Neuron (in vitro differentiated cells): Measurements from ENCODE around the gene LBHD2.

Experiments
- H2AFZ ChIP-seq: one replicate; pipeline ENCODE4 v1.6.1; 2013; ENCODE audit warnings: low read depth, mild to moderate bottlenecking, inconsistent platforms, low read length, moderate library complexity
- H3K27me3 ChIP-seq: one replicate; pipeline ENCODE4 v1.6.1; 2013; ENCODE audit warnings: low read length; ENCODE audit not compliant: insufficient read depth
- H3K36me3 ChIP-seq: one replicate; pipeline ENCODE4 v1.6.1; 2013; ENCODE audit warnings: low read length; ENCODE audit not compliant: insufficient read depth
- H3K4me1 ChIP-seq: one replicate; pipeline ENCODE4 v1.6.1; 2013; ENCODE audit warnings: low read length; ENCODE audit not compliant: insufficient read depth
- H3K4me3 ChIP-seq: 2 replicates; pipeline ENCODE4 v1.5.1; 2013; ENCODE audit warnings: mild to moderate bottlenecking, low read length, moderate library complexity
- H3K9me3 ChIP-seq: one replicate; pipeline ENCODE4 v1.6.1; 2013; ENCODE audit warnings: low read length

LBHD2 gene

GRCh38 chr14:103134405-103134804 lies 50.4 kb downstream of the LBHD2 start:
- Histone ChIP-seq H3K4me1 (peaks cover 2% of the 10 kb centered on the region), H2AFZ (no peak overlapping the region), H3K36me3 (no peaks in the 10 kb centered on the region), H3K9me3 (no peaks in the 10 kb centered on the region), H3K27me3 (peaks cover 39% of the 10 kb centered on the region), H3K4me3 (no peak overlapping the region)

- H2AFZ ChIP-seq: no peak overlapping the region
- H3K27me3 ChIP-seq: peaks cover 39% of the 10 kb centered on the region
- no peak overlapping the region for H3K4me3 ChIP-seq
- H3K36me3 ChIP-seq: no peaks in the 10 kb centered on the region
- no peaks in the 10 kb centered on the region for H3K9me3 ChIP-seq
- H3K4me1 ChIP-seq: peaks cover 2% of the 10 kb centered on the region
Observed at GRCh38 chr14:103134919-103135318, 50.9 kb downstream of the LBHD2 start.

GRCh38 chr14:103135333-103136260 lies 51.6 kb downstream of the LBHD2 start:
- Histone ChIP-seq H3K27me3 (peaks cover 32% of the 10 kb centered on the region), H3K36me3 (no peaks in the 10 kb centered on the region), H2AFZ (no peak overlapping the region), H3K4me1 (peaks cover 2% of the 10 kb centered on the region), H3K9me3 (no peaks in the 10 kb centered on the region), H3K4me3 (no peak overlapping the region)

GRCh38 chr14:103136388-103137271 lies 52.6 kb downstream of the LBHD2 start:
- no peaks in the 10 kb centered on the region for H3K9me3 ChIP-seq
- H3K4me1 ChIP-seq: peaks cover 2% of the 10 kb centered on the region
- no peak overlapping the region for H2AFZ ChIP-seq
- no peaks in the 10 kb centered on the region for H3K36me3 ChIP-seq
- H3K4me3 ChIP-seq: no peak overlapping the region
- H3K27me3 ChIP-seq: peaks cover 22% of the 10 kb centered on the region

DNA sequence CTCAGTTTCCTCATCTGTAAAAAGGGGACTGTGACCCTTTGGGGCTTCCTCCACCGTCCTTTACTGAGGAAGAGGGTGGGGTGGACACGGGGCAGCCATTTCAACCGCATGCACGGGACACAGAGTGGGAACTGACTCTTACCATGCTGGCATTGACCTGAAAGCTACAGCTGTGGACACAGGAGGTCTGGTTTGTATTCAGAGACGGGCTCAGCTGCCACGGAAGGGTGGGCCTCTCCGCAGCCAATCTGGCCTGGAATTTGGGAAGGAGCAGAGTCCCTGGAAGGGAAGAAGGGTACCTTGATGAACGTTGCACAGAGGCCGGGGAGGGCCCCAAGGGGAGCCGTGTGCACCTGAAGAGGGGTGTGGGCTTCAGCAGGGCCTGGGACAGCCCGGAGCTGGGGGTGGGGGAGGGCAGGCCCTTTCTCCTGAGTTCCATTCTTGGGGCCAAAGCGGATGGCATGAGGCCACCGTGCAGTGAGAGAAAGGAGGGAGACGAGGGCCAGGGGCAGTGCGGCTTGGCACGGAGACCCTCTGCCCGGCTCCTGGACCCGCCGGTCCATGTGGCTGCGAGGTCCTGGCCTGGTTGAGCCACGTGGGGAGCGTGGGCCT lies 53.8 kb downstream of the LBHD2 start:
- Histone ChIP-seq H3K4me1 (peaks cover 2% of the 10 kb centered on the region), H3K4me3 (no peak overlapping the region), H2AFZ (no peak overlapping the region), H3K9me3 (no peaks in the 10 kb centered on the region), H3K27me3 (peaks cover 22% of the 10 kb centered on the region), H3K36me3 (no peaks in the 10 kb centered on the region)

DNA sequence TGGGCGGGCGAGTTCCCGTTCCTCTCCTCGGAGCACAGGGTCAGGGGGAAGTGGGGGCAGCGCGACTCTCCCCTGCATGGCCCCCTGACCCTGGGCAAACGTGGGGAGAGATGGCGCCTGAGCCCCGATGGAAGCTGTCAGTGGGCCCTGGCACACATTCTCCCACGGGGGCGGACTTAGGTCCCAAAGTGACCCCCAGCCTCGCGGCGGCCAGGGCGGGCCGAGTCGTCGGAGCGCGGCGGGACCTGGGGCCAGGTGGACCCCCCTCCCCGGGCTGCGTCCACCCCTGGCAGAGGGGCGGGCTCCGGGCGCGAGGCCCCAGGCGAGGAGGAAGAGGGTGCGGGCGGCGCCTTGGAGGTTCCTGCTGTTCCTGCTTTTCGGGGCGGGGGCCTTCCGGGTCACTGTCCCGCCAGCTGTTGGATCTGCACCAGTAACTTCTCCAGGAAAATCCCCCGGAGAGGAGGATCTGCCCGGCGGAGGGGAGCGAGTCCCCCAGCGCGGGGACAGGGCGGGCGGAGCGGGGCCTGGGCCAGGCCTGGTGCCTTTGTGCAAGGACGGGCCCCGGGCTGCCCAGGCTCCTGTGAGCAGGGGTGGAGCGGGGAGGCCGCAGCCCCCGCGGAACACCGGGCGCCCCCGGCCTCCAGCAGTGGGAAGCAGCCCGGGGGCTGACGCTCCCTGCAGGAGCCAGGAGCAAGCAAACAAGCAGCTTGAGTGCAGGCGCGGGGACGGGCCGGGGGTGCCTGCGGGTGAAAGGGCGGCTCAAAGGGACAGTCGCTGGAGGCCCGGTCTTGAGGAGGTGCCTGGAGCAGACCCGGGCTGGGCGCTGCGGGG lies 54.5 kb downstream of the LBHD2 start:
- Histone ChIP-seq H3K9me3 (no peaks in the 10 kb centered on the region), H2AFZ (peak overlapping the region; percentile 16), H3K36me3 (no peaks in the 10 kb centered on the region), H3K27me3 (peaks cover 21% of the 10 kb centered on the region), H3K4me3 (no peak overlapping the region), H3K4me1 (peaks cover 2% of the 10 kb centered on the region)

DNA sequence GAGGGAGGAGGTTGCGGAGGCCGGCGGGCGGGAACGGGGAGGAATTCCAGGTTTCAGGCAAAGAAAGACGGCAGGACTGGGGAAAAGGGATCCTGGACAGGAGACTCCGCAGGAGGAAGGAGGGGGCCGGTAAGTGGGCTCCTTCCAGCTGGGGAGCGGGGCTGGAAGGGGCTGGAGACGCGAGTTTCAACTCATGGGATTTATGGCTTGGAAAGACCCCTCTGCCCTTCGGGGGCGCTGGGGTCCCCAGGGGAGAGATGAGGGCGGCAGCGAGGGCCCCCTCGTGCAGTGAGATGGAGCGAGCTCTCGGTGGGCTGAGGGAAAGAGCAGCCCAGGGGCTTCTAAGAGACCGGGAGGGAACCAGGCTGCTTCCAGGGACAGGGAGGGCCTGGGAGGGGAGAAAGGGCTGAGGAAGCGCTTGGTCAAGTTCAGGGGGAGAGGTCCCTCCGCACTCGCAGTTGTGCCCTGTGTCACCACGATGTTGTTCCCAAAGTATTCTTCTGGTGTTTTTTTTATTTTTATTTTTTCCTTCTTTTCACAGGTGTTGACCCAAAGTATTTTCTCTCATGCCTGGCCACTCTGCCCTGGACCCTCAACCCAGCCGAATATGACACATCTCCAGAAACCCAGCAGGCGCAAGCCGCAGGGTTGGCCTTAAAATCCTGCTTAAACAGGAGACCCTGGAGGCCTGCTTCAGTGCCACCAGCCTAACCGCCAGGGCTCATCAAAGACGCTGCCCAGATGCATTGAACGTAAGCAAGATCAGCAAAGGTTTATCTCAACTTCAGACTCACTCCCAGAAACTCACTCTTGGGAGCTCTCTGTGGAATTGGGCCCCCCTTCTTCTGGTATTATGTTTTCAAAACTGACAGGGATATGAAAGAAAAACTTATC lies 55.4 kb downstream of the LBHD2 start:
- peaks cover 19% of the 10 kb centered on the region for H3K27me3 ChIP-seq
- H3K4me3 ChIP-seq: no peak overlapping the region

More for the DNA sequence above, 55.4 kb downstream of the LBHD2 start:
- H3K36me3 ChIP-seq: no peaks in the 10 kb centered on the region
- H2AFZ ChIP-seq: peak overlapping the region; percentile 16
- peaks cover 2% of the 10 kb centered on the region for H3K4me1 ChIP-seq
- H3K9me3 ChIP-seq: no peaks in the 10 kb centered on the region
